ENCODE results near the gene PATL1. TPM values are rescaled to one million over a fixed set of nuclear protein-coding genes. Genes with fewer than 3 reads are reported as not detected.

PATL1 gene
- total RNA-seq, 1 experiment from 2014 or later, result 57.8 TPM

DNA sequence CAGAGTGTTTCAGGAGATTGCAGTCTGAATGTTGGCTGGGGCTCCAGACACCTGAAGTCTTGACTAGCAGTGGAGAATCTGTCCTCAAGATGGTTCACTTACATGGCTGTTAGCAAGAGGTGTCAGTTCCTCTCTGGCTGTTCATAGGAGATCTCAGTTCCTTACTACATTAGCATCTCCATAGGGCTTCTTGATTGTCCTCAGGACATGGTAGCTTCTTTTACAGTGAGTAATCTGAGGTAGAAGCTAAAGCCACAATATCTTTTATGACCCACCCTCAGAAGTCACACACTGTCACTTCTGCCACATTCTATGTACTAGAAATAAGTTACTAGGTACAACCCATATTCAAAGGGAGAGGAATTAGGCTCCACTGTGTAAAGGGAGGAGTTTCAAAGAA lies 10.5 kb upstream of the PATL1 start:
- H3K4me1 ChIP-seq, result peaks cover 39% of the 10 kb centered on the region
- H3K9me3 Mint-ChIP-seq (ENCODE audit: unreplicated experiment), result peaks cover 10% of the 10 kb centered on the region
- peaks cover 29% of the 10 kb centered on the region for H3K4me1 Mint-ChIP-seq (ENCODE audit: low read depth, unreplicated experiment)
- ChIA-PET CTCF (no interaction called here), POLR2A (interaction anchor here (1.0 kb wide), 1 partner anchor 10 kb away, joined by 9 read pairs; no protein-coding TSS in a partner anchor)
- H3K27me3 ChIP-seq (replicated peaks; ENCODE audit: control insufficient read depth, insufficient read depth, low read length), result no peaks in the 10 kb centered on the region
- H3K27ac Mint-ChIP-seq (ENCODE audit: unreplicated experiment), result no peak overlapping the region
- H3K36me3 ChIP-seq (ENCODE audit: control insufficient read depth, insufficient read depth, low read length), result no peaks in the 10 kb centered on the region
- intact Hi-C loops (cut with micrococcal nuclease; ENCODE audit: unreplicated experiment), result no loop called here
- BruUV-seq (replicated peaks), result no TSS peak
- no peak overlapping the region for H3K4me3 Mint-ChIP-seq (ENCODE audit: unreplicated experiment)
- no peaks in the 10 kb centered on the region for H3K36me3 Mint-ChIP-seq (ENCODE audit: insufficient read depth, unreplicated experiment)
- no peaks in the 10 kb centered on the region for H3K27me3 Mint-ChIP-seq (ENCODE audit: insufficient read depth, unreplicated experiment)
- TF ChIP-seq CTCF (IDR thresholded peaks at IDR 0.05; ENCODE audit: insufficient read depth in 1 of 2, low read depth in 1 of 2, low read length in 1 of 2, severe bottlenecking in 1 of 2, unreplicated experiment in 1 of 2), result no peak
- H3K9me3 ChIP-seq, result 0 out of 2 replicates have a peak, but pooled peaks cover 4% of the 10 kb centered on the region
- DNase-seq, result no peak
- no peak overlapping the region for H3K4me3 ChIP-seq (ENCODE audit: low read depth, low read length)

DNA sequence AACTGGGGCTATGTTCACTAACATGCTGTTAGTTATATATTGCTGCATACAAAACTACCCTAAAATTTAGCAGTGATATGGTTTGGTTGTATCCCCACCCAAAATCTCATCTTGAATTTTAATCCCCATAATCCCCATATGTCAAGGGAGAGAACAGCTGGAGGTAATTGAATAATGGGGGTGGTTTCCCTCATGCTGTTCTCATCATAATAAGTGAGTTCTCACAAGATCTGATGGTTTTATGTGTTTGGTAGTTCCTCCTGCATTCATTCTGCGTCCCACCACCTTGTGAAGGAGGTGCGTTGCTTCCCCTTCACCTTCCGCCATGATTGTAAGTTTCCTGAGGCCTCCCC lies 10.0 kb upstream of the PATL1 start:
- Mint-ChIP-seq H3K9me3 (ENCODE audit: unreplicated experiment) (peaks cover 10% of the 10 kb centered on the region), H3K27ac (ENCODE audit: unreplicated experiment) (no peak overlapping the region), H3K4me3 (ENCODE audit: unreplicated experiment) (no peak overlapping the region), H3K36me3 (ENCODE audit: insufficient read depth, unreplicated experiment) (no peaks in the 10 kb centered on the region), H3K27me3 (ENCODE audit: insufficient read depth, unreplicated experiment) (no peaks in the 10 kb centered on the region), H3K4me1 (ENCODE audit: low read depth, unreplicated experiment) (peaks cover 29% of the 10 kb centered on the region)
- no TSS peak for BruUV-seq (replicated peaks)
- intact Hi-C loops (cut with micrococcal nuclease; ENCODE audit: unreplicated experiment), result no loop called here
- Histone ChIP-seq H3K36me3 (ENCODE audit: control insufficient read depth, insufficient read depth, low read length) (no peaks in the 10 kb centered on the region), H3K4me1 (peaks cover 39% of the 10 kb centered on the region), H3K9me3 (no peaks in the 10 kb centered on the region), H3K4me3 (ENCODE audit: low read depth, low read length) (no peak overlapping the region), H3K27me3 (replicated peaks; ENCODE audit: control insufficient read depth, insufficient read depth, low read length) (no peaks in the 10 kb centered on the region)
- ChIA-PET CTCF (no interaction called here), POLR2A (interaction anchor here (1.0 kb wide), 1 partner anchor 9 kb away, joined by 9 read pairs; no protein-coding TSS in a partner anchor)
- no peak for TF ChIP-seq CTCF (IDR thresholded peaks at IDR 0.05; ENCODE audit: insufficient read depth in 1 of 2, low read depth in 1 of 2, low read length in 1 of 2, severe bottlenecking in 1 of 2, unreplicated experiment in 1 of 2)
- DNase-seq, result no peak

- POLR2A ChIA-PET, result interaction anchor here (1.4 kb wide), 1 partner anchor 9 kb away, joined by 10 read pairs; the partner anchor contains the start of gene PATL1
- TF ChIP-seq CTCF (IDR thresholded peaks at IDR 0.05; ENCODE audit: insufficient read depth in 1 of 2, low read depth in 1 of 2, low read length in 1 of 2, severe bottlenecking in 1 of 2, unreplicated experiment in 1 of 2), result peak in 1 of 2 experiments; percentile 12
- Mint-ChIP-seq H3K4me1 (ENCODE audit: low read depth, unreplicated experiment) (peaks cover 27% of the 10 kb centered on the region), H3K27me3 (ENCODE audit: insufficient read depth, unreplicated experiment) (no peaks in the 10 kb centered on the region), H3K4me3 (ENCODE audit: unreplicated experiment) (no peak overlapping the region), H3K36me3 (ENCODE audit: insufficient read depth, unreplicated experiment) (no peaks in the 10 kb centered on the region), H3K27ac (ENCODE audit: unreplicated experiment) (no peak overlapping the region), H3K9me3 (ENCODE audit: unreplicated experiment) (peaks cover 10% of the 10 kb centered on the region)
- intact Hi-C loops (cut with micrococcal nuclease; ENCODE audit: unreplicated experiment), result no loop called here
- BruUV-seq (replicated peaks), result no TSS peak
- Histone ChIP-seq H3K9me3 (no peaks in the 10 kb centered on the region), H3K4me3 (ENCODE audit: low read depth, low read length) (no peak overlapping the region), H3K27me3 (replicated peaks; ENCODE audit: control insufficient read depth, insufficient read depth, low read length) (no peaks in the 10 kb centered on the region), H3K4me1 (peaks cover 39% of the 10 kb centered on the region), H3K36me3 (ENCODE audit: control insufficient read depth, insufficient read depth, low read length) (no peaks in the 10 kb centered on the region)
- CTCF ChIA-PET, result no interaction called here
- no peak for DNase-seq
These were observed 9.4 kb upstream of the PATL1 start for GRCh38 chr11:59678118-59678812.

Data from Caco-2 (cell line).